NT2/D1 (cell line): ENCODE measurements around the gene CDC20.

Experiments
- DNase-seq: peaks from one replicate; pipeline ENCODE4 v3.0.0-alpha.2; 2011; ENCODE audit warnings: low read depth, low spot score
- H3K27me3 ChIP-seq: 2 replicates; pipeline ENCODE4 v1.6.0; 2011; ENCODE audit warnings: mild to moderate bottlenecking; ENCODE audit not compliant: insufficient read length, insufficient read depth
- H3K36me3 ChIP-seq: 2 replicates; pipeline ENCODE4 v1.6.1; 2011; ENCODE audit warnings: mild to moderate bottlenecking, low read length, mixed read lengths; ENCODE audit not compliant: insufficient read depth, insufficient read length
- H3K4me1 ChIP-seq: 2 replicates; pipeline ENCODE4 v1.5.1; 2011; ENCODE audit not compliant: insufficient read depth, insufficient read length
- H3K4me3 ChIP-seq: 2 replicates; pipeline ENCODE4 v1.5.1; 2011; ENCODE audit warnings: low read depth; ENCODE audit not compliant: insufficient read length
- H3K9ac ChIP-seq: 2 replicates; pipeline ENCODE4 v1.6.0; 2011; ENCODE audit warnings: low read depth; ENCODE audit not compliant: insufficient read length
- H3K9me3 ChIP-seq: 2 replicates; pipeline ENCODE4 v1.5.1; 2011; ENCODE audit warnings: mild to moderate bottlenecking, low read length; ENCODE audit not compliant: insufficient read depth
- SUZ12 ChIP-seq: IDR thresholded peaks from 2 replicates; pipeline ENCODE4 v1.6.1; 2011; ENCODE audit not compliant: insufficient read length, insufficient read depth; ENCODE audit errors: extremely low read depth
- YY1 ChIP-seq: IDR thresholded peaks from 2 replicates; pipeline ENCODE4 v1.6.1; 2011; ENCODE audit not compliant: insufficient read length, insufficient read depth
- ZNF274 ChIP-seq: IDR thresholded peaks from 2 replicates; pipeline ENCODE4 v1.6.1; 2011; ENCODE audit warnings: mild to moderate bottlenecking, low read depth, low read length

CDC20 gene

GRCh38 chr1:43351421-43352350, 7.1 kb upstream of the CDC20 start:
- peaks cover 16% of the 10 kb centered on the region for H3K27me3 ChIP-seq
- no peak for DNase-seq
- no peak overlapping the region for H3K9ac ChIP-seq
- peaks cover 10% of the 10 kb centered on the region for H3K36me3 ChIP-seq
- no peak overlapping the region for H3K4me3 ChIP-seq
- H3K9me3 ChIP-seq, result no peaks in the 10 kb centered on the region
- no peak for TF ChIP-seq YY1
- no peak for TF ChIP-seq SUZ12
- no peak for TF ChIP-seq ZNF274
- peaks cover 7% of the 10 kb centered on the region for H3K4me1 ChIP-seq

GRCh38 chr1:43352351-43352705, 6.5 kb upstream of the CDC20 start:
- H3K27me3 ChIP-seq, result peaks cover 11% of the 10 kb centered on the region
- DNase-seq, result no peak
- peak overlapping the region; percentile 8 for H3K9ac ChIP-seq
- no peaks in the 10 kb centered on the region for H3K9me3 ChIP-seq
- peaks cover 6% of the 10 kb centered on the region for H3K4me1 ChIP-seq
- TF ChIP-seq YY1, result no peak
- TF ChIP-seq ZNF274, result no peak
- no peak for TF ChIP-seq SUZ12
- no peak overlapping the region for H3K4me3 ChIP-seq
- peaks cover 16% of the 10 kb centered on the region for H3K36me3 ChIP-seq

GRCh38 chr1:43352881-43353280, 5.9 kb upstream of the CDC20 start:
- Histone ChIP-seq H3K4me3 (no peak overlapping the region), H3K36me3 (peaks cover 16% of the 10 kb centered on the region), H3K4me1 (peaks cover 6% of the 10 kb centered on the region), H3K27me3 (peaks cover 5% of the 10 kb centered on the region), H3K9ac (no peak overlapping the region), H3K9me3 (no peaks in the 10 kb centered on the region)
- no peak for TF ChIP-seq SUZ12
- no peak for TF ChIP-seq YY1
- no peak for TF ChIP-seq ZNF274
- DNase-seq, result no peak

GRCh38 chr1:43354471-43354870, 4.3 kb upstream of the CDC20 start:
- Histone ChIP-seq H3K9me3 (no peaks in the 10 kb centered on the region), H3K4me1 (peaks cover 3% of the 10 kb centered on the region), H3K27me3 (no peaks in the 10 kb centered on the region), H3K4me3 (no peak overlapping the region), H3K36me3 (peaks cover 20% of the 10 kb centered on the region), H3K9ac (no peak overlapping the region)
- DNase-seq, result no peak
- no peak for TF ChIP-seq SUZ12
- no peak for TF ChIP-seq ZNF274
- no peak for TF ChIP-seq YY1

GRCh38 chr1:43354936-43355335, 3.8 kb upstream of the CDC20 start:
- Histone ChIP-seq H3K9me3 (no peaks in the 10 kb centered on the region), H3K36me3 (peaks cover 25% of the 10 kb centered on the region), H3K27me3 (no peaks in the 10 kb centered on the region), H3K9ac (no peak overlapping the region), H3K4me1 (peaks cover 5% of the 10 kb centered on the region), H3K4me3 (no peak overlapping the region)
- TF ChIP-seq SUZ12 (no peak), YY1 (no peak), ZNF274 (no peak)
- no peak for DNase-seq

GRCh38 chr1:43357251-43357650, 1.5 kb upstream of the CDC20 start:
- Histone ChIP-seq H3K27me3 (no peaks in the 10 kb centered on the region), H3K4me3 (no peak overlapping the region), H3K9ac (no peak overlapping the region), H3K9me3 (no peaks in the 10 kb centered on the region), H3K36me3 (peaks cover 48% of the 10 kb centered on the region), H3K4me1 (peaks cover 15% of the 10 kb centered on the region)
- no peak for DNase-seq
- TF ChIP-seq SUZ12, result no peak

- TF ChIP-seq SUZ12 (no peak), YY1 (no peak), ZNF274 (no peak)
- H3K4me3 ChIP-seq, result peak overlapping the region; percentile 78
- DNase-seq, result peak; percentile 68
- H3K9ac ChIP-seq, result peak overlapping the region; percentile 93
- H3K9me3 ChIP-seq, result no peaks in the 10 kb centered on the region
- H3K27me3 ChIP-seq, result no peaks in the 10 kb centered on the region
- peaks cover 57% of the 10 kb centered on the region for H3K36me3 ChIP-seq
- H3K4me1 ChIP-seq, result peaks cover 15% of the 10 kb centered on the region
These were observed 548 bp upstream of the CDC20 start for GRCh38 chr1:43358121-43358745.
